Mammary epithelial cell (primary cell): ENCODE results near the gene PLA2G2F.

ENCODE experiments used
- EZH2 ChIP-seq: IDR thresholded peaks from 2 replicates; pipeline ENCODE4 v1.6.1; 2012; ENCODE audit warnings: low read length, inconsistent platforms, borderline replicate concordance
- TF ChIP-seq, protein P1 (sequence below), 2 donors: IDR thresholded peaks in 1 of 2; conservative IDR thresholded peaks in 1 of 2; 2 replicates each; pipeline ENCODE4 v1.5.1; 2011 to 2012; ENCODE audit warnings: inconsistent platforms in 2 of 2, low read length in 2 of 2, mild to moderate bottlenecking in 2 of 2, control low read depth in 1 of 2, low read depth in 1 of 2; ENCODE audit not compliant: insufficient read depth in 1 of 2; ENCODE audit errors: extremely low read depth in 1 of 2

DNA sequence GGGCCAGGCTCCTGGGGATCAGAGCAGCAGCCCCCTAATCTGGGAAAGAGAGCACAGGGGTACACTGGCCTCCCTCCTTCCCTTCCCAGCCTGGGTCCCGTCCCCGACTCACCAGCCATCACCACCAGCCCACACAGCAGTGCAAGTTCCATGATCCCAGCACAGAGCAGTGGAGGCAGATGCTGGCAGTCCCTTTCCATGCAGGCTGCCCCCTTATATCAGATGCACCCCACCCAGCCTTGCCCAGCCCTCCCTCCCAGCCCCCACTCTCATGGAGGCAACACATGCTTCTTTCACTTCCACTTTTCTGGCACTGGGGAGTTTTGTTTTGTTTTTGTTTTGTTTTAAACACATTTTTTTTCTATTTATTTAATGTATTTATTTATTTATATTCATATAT is 19.8 kb upstream of the PLA2G2F start, which contains the start of gene PLA2G2D:
- TF ChIP-seq, protein P1, sequence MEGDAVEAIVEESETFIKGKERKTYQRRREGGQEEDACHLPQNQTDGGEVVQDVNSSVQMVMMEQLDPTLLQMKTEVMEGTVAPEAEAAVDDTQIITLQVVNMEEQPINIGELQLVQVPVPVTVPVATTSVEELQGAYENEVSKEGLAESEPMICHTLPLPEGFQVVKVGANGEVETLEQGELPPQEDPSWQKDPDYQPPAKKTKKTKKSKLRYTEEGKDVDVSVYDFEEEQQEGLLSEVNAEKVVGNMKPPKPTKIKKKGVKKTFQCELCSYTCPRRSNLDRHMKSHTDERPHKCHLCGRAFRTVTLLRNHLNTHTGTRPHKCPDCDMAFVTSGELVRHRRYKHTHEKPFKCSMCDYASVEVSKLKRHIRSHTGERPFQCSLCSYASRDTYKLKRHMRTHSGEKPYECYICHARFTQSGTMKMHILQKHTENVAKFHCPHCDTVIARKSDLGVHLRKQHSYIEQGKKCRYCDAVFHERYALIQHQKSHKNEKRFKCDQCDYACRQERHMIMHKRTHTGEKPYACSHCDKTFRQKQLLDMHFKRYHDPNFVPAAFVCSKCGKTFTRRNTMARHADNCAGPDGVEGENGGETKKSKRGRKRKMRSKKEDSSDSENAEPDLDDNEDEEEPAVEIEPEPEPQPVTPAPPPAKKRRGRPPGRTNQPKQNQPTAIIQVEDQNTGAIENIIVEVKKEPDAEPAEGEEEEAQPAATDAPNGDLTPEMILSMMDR (conservative IDR thresholded peaks at IDR 0.05 in 1 of 2, IDR thresholded peaks at IDR 0.05 in 1 of 2; ENCODE audit: extremely low read depth in 1 of 2, insufficient read depth in 1 of 2, low read depth in 1 of 2, low read length in 2 of 2), result no peak
- no peak for TF ChIP-seq EZH2
